Fibroblast of pulmonary artery (primary cell): Measurements from ENCODE around the gene CLDN14.

Experiments used
- DNase-seq: peaks from one replicate; pipeline ENCODE4 v3.0.0-alpha.2; 2010; ENCODE audit warnings: low read depth
- H3K4me3 ChIP-seq: replicated peaks from 2 replicates; pipeline ENCODE4 v1.5.1; 2011; ENCODE audit warnings: low read depth, mild to moderate bottlenecking, control low read depth, low read length, moderate library complexity
- TF ChIP-seq, protein P1 (sequence below): IDR thresholded peaks from 2 replicates; pipeline ENCODE4 v1.5.1; 2011; ENCODE audit warnings: mild to moderate bottlenecking, control low read depth, low read length, inconsistent platforms; ENCODE audit errors: missing control alignments

CLDN14 gene

DNA sequence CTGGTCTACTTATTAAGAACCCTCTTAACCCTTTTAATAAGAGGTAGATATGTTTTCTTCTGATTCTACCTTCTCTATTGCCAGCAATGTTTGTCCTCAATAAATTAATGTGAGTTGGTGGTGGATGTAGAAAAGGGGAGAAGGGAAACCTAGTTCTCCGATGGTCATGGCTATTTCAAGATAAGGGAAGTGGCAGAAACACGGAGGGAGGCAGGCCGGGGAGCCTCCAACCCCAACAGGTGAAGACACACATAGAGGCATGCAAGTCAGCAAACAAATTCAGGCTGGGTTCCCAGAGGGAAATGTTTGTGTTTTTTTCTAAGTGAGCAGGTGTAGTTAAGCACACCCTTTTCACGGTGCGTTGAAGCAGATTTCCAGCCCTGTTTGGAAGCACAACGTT, 31.0 kb upstream of the CLDN14 start:
- H3K4me3 ChIP-seq = no peak overlapping the region
- no peak for DNase-seq
- TF ChIP-seq, protein P1, sequence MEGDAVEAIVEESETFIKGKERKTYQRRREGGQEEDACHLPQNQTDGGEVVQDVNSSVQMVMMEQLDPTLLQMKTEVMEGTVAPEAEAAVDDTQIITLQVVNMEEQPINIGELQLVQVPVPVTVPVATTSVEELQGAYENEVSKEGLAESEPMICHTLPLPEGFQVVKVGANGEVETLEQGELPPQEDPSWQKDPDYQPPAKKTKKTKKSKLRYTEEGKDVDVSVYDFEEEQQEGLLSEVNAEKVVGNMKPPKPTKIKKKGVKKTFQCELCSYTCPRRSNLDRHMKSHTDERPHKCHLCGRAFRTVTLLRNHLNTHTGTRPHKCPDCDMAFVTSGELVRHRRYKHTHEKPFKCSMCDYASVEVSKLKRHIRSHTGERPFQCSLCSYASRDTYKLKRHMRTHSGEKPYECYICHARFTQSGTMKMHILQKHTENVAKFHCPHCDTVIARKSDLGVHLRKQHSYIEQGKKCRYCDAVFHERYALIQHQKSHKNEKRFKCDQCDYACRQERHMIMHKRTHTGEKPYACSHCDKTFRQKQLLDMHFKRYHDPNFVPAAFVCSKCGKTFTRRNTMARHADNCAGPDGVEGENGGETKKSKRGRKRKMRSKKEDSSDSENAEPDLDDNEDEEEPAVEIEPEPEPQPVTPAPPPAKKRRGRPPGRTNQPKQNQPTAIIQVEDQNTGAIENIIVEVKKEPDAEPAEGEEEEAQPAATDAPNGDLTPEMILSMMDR = no peak

DNA sequence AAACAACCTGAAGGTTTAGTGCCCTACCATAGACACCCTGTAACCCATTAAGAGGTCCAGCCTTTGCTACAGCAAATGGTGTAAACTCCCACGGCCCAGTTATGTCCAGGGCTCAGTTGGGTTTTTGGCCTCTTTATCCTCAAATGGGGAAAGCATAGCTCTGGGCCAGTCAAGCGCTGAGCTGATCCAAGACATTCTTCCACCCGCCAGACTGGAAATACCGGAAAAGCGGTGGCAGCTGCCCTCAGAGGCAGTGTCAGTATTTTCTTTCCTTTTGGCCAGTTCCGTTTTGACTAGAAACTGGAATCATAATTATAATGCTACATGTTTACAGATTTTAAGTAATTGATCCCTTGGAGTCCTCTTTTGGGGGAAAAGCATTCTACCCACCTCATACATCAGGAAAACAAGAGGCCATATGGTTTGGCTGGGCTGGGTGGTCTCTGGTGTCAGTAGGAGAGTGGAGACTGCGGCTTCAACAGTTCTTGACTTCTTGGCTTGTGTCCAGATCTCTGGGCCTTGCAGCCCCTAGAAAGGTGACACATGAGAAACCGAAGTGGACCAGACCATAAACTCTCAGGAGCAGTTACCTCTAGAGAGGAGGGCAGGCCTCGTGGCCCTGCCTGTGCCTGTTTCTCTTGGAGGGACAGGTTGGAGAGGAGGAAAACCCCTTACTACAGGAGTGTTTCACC, 30.2 kb upstream of the CLDN14 start:
- H3K4me3 ChIP-seq = no peak overlapping the region
- TF ChIP-seq, protein P1 = no peak
- DNase-seq = no peak

DNA sequence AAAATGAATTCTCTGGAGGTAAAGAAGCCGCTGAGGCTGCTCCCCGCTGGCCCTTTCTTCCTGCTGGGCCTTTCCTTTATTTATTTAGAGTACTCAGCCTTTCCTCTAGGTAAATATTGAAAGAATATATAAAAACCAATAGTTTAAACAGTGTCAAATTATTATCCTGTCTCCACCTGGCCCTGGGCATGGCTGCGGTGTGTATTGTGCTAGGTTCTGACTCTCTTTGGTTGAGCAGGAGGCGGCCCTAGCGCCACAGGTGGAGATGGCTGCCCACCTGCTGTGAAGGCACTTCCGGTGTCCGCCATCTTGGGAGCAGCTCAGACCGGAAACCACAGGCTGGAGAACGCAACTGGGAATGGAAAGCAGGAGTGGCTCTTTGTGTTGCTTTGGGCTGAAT, 29.0 kb upstream of the CLDN14 start:
- H3K4me3 ChIP-seq = no peak overlapping the region
- DNase-seq = no peak
- TF ChIP-seq, protein P1 = no peak

DNA sequence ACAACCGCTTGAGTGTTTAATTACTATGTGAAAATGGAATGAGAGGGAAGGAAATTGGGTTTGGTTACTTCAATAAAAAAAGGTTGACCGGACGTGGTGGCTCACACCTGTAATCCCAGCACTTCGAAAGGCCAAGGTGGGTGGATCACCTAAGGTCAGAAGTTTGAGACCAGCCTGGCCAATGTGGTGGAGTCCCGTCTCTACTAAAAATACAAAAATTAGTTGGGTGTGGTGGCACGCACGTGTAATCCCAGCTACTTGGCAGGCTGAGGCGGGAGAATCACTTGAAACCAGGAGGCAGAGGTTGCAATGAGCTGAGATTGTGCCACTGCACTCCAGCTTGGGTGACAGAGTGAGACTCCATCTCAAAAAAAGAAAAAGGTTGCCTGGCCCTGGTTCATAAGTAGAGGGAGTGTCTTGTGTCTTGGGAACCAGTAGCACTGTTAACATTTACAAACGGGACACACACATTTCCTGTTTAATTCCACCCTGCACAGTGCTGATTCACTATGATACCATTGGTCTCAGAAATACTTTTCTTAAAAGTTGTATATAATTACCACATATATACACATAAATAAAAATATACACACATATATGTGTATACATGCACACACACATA, 27.6 kb upstream of the CLDN14 start:
- TF ChIP-seq, protein P1 = no peak
- H3K4me3 ChIP-seq = no peak overlapping the region
- no peak for DNase-seq

DNA sequence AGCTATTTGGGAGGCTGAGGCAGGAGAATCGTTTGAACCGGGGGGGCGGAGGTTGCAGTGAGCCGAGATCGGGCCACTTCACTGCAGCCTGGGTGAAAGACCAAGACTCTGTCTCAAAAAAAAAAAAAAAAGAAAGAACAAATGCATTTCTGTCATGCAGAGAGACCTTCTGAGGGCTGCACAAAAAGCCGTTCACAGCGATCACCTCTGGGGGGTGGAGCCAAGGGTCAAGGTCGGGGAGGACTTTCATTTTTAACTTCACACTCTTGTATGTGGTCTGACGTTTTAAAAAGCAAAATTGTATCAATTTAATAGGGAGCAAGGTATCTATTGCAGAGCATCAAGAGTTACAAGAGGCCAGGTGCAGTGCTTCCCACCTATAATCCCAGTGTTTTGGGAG, 26.6 kb upstream of the CLDN14 start:
- TF ChIP-seq, protein P1 = no peak
- DNase-seq = no peak
- H3K4me3 ChIP-seq = no peak overlapping the region

DNA sequence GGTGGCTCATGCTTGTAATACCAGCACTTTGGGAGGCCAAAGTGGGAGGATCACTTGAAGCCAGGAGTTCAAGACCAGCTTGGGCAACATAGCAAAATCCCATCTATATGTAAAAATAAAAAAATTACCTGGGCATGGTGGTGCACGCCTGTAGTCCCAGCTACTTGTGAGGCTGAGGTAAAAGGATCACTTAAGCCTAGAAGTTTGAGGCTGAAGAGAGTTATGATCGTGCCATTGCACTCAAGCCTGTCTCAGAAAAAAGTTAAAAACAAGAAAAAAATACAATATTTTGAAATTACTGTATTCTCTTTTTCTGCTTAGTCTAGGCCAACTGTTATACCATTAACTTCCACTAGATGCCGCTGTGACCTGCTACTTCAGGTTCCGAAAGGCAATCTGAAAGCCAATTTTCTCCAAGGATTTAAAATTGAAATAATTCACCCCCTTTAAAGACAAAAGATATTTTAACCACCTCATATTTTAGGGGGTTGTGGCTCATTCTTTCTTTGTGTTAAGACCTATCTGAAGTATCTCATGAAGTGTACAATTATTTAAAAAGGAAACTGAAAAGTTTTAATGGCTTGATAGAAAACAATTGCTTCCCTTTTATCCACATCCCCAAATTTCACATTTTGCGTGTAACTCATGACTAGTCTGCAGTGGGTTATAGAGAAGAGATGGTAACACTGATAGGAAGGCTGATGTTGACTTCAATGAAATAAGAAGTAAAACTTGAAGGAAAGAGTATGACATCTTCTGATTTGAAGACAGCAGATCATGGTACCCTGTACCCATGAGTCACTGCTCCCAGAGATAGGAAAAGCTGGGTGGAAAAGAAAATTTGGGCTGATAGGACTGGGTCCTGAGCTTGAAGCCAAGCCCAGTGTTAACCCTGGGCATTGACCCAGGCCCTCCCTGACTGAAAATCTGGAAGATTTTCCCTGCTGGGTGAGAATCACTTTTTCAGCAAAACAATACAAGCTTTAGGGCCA, 24.4 kb upstream of the CLDN14 start:
- TF ChIP-seq, protein P1 = peak; percentile 82
- no peak overlapping the region for H3K4me3 ChIP-seq
- DNase-seq = peak; percentile 77
